H9 (cell line): ENCODE results near the gene REC114. TPM values are rescaled to one million over a fixed set of nuclear protein-coding genes. Genes with fewer than 3 reads are reported as not detected.

Experiments
- DNase-seq: peaks from one replicate; pipeline ENCODE4 v3.0.0-alpha.2; 2017
- H2AFZ ChIP-seq: one replicate; pipeline ENCODE4 v1.6.1; 2013; ENCODE audit warnings: mild to moderate bottlenecking, low read length, control low read depth, moderate library complexity
- H2AK5ac ChIP-seq: 2 replicates; pipeline ENCODE4 v1.6.1; 2013; ENCODE audit warnings: low read length, control low read depth, mixed read lengths; ENCODE audit not compliant: insufficient read length
- H2BK120ac ChIP-seq: one replicate; pipeline ENCODE4 v1.6.1; 2013; ENCODE audit warnings: low read depth, mild to moderate bottlenecking, low read length, control low read depth, inconsistent platforms; ENCODE audit not compliant: poor library complexity, severe bottlenecking
- H2BK12ac ChIP-seq: 2 replicates; pipeline ENCODE4 v1.6.1; 2013; ENCODE audit warnings: low read length, control low read depth, mixed read lengths, low read depth; ENCODE audit not compliant: insufficient read length
- H2BK15ac ChIP-seq: 2 replicates; pipeline ENCODE4 v1.6.1; 2013; ENCODE audit warnings: low read depth, low read length, control low read depth
- H2BK20ac ChIP-seq: one replicate; pipeline ENCODE4 v1.6.1; 2013; ENCODE audit warnings: low read depth, mild to moderate bottlenecking, low read length, control low read depth, inconsistent platforms; ENCODE audit not compliant: poor library complexity, severe bottlenecking
- H2BK5ac ChIP-seq: 2 replicates; pipeline ENCODE4 v1.6.1; 2013; ENCODE audit warnings: low read length, control low read depth, mixed read lengths; ENCODE audit not compliant: insufficient read length
- H3K14ac ChIP-seq: 2 replicates; pipeline ENCODE4 v1.6.1; 2013; ENCODE audit warnings: low read length, control low read depth; ENCODE audit not compliant: insufficient read depth
- H3K18ac ChIP-seq: 2 replicates; pipeline ENCODE4 v1.6.1; 2013; ENCODE audit warnings: low read depth, mild to moderate bottlenecking, mixed read lengths, low read length, control low read depth; ENCODE audit not compliant: insufficient read length
- H3K23ac ChIP-seq: 2 replicates; pipeline ENCODE4 v1.6.1; 2013; ENCODE audit warnings: low read length, control low read depth, mixed read lengths, low read depth; ENCODE audit not compliant: insufficient read length
- H3K23me2 ChIP-seq: 2 replicates; pipeline ENCODE4 v1.6.1; 2013; ENCODE audit warnings: low read depth, mild to moderate bottlenecking, mixed read lengths, low read length, control low read depth; ENCODE audit not compliant: insufficient read length, poor library complexity, severe bottlenecking
- H3K27ac ChIP-seq: 2 replicates; pipeline ENCODE4 v1.5.1; 2013; ENCODE audit warnings: low read length, control low read depth, mixed read lengths, low read depth; ENCODE audit not compliant: insufficient read length
- H3K27me3 ChIP-seq: 2 replicates; pipeline ENCODE4 v1.6.1; 2013; ENCODE audit warnings: low read length, control low read depth, inconsistent platforms; ENCODE audit not compliant: insufficient read depth
- H3K4ac ChIP-seq: 2 replicates; pipeline ENCODE4 v1.6.1; 2013; ENCODE audit warnings: low read depth, mild to moderate bottlenecking, control low read depth, inconsistent platforms, low read length, moderate library complexity
- H3K4me1 ChIP-seq: 2 replicates; pipeline ENCODE4 v1.6.1; 2013; ENCODE audit warnings: low read length, control low read depth, inconsistent platforms; ENCODE audit not compliant: insufficient read depth
- H3K4me2 ChIP-seq: 2 replicates; pipeline ENCODE4 v1.6.1; 2013; ENCODE audit warnings: low read length, control low read depth, mixed read lengths; ENCODE audit not compliant: insufficient read length, insufficient read depth
- H3K56ac ChIP-seq: 2 replicates; pipeline ENCODE4 v1.6.1; 2013; ENCODE audit warnings: low read depth, mild to moderate bottlenecking, mixed read lengths, low read length, control low read depth; ENCODE audit not compliant: insufficient read length
- H3K79me1 ChIP-seq: 2 replicates; pipeline ENCODE4 v1.6.1; 2013; ENCODE audit warnings: low read depth, mild to moderate bottlenecking, moderate library complexity, low read length, control low read depth, inconsistent platforms; ENCODE audit not compliant: insufficient read depth, poor library complexity, severe bottlenecking
- H3K79me2 ChIP-seq: 2 replicates; pipeline ENCODE4 v1.6.1; 2013; ENCODE audit warnings: low read length, control low read depth, inconsistent platforms; ENCODE audit not compliant: insufficient read depth
- H3K9ac ChIP-seq: 2 replicates; pipeline ENCODE4 v1.6.1; 2013; ENCODE audit warnings: low read length, control low read depth, mixed read lengths; ENCODE audit not compliant: insufficient read length; ENCODE audit errors: extremely low read depth
- H3K9me3 ChIP-seq: one replicate; pipeline ENCODE4 v1.6.1; 2013; ENCODE audit warnings: low read depth, low read length, inconsistent platforms; ENCODE audit not compliant: control insufficient read depth
- H3T11ph ChIP-seq: one replicate; pipeline ENCODE4 v1.6.1; 2013; ENCODE audit warnings: mild to moderate bottlenecking, low read length, control low read depth, inconsistent platforms
- H4K20me1 ChIP-seq: one replicate; pipeline ENCODE4 v1.6.1; 2013; ENCODE audit not compliant: control insufficient read depth, insufficient read length, insufficient read depth
- H4K5ac ChIP-seq: 2 replicates; pipeline ENCODE4 v1.6.1; 2013; ENCODE audit warnings: low read depth, mild to moderate bottlenecking, mixed read lengths, low read length, control low read depth; ENCODE audit not compliant: insufficient read length
- H4K8ac ChIP-seq: replicated peaks from 2 replicates; pipeline ENCODE4 v1.6.1; 2013; ENCODE audit warnings: low read length, control low read depth, mixed read lengths, low read depth; ENCODE audit not compliant: insufficient read length
- H4K91ac ChIP-seq: 2 replicates; pipeline ENCODE4 v1.6.1; 2013; ENCODE audit warnings: low read depth, mild to moderate bottlenecking, moderate library complexity, mixed read lengths, low read length, control low read depth; ENCODE audit not compliant: insufficient read length
- H3K27ac Mint-ChIP-seq, 3 experiments: 2 replicates in 2 of 3; 3 replicates in 1 of 3; pipeline ENCODE4 v1.8.0; 2020 to 2021; ENCODE audit warnings: mixed read lengths in 3 of 3, mild to moderate bottlenecking in 1 of 3, moderate library complexity in 1 of 3
- H3K27me3 Mint-ChIP-seq: 2 replicates; pipeline ENCODE4 v1.8.0; 2021; ENCODE audit warnings: low read depth, mild to moderate bottlenecking, moderate library complexity, mixed read lengths
- H3K36me3 Mint-ChIP-seq, 3 experiments: 2 replicates in 2 of 3; 3 replicates in 1 of 3; pipeline ENCODE4 v1.8.0; 2020 to 2021; ENCODE audit warnings: low read depth in 3 of 3, mixed read lengths in 3 of 3; ENCODE audit not compliant: insufficient read depth in 1 of 3
- H3K4me1 Mint-ChIP-seq, 2 experiments: 2 replicates each; pipeline ENCODE4 v1.8.0; 2020; ENCODE audit warnings: mixed read lengths in 2 of 2
- H3K4me3 Mint-ChIP-seq, 2 experiments: 2 replicates in 1 of 2; 3 replicates in 1 of 2; pipeline ENCODE4 v1.8.0; 2020 to 2021; ENCODE audit warnings: mild to moderate bottlenecking in 2 of 2, mixed read lengths in 2 of 2, moderate library complexity in 1 of 2
- H3K9me3 Mint-ChIP-seq, 2 experiments: 2 replicates in 1 of 2; 3 replicates in 1 of 2; pipeline ENCODE4 v1.8.0; 2020; ENCODE audit warnings: mild to moderate bottlenecking in 2 of 2, mixed read lengths in 2 of 2, moderate library complexity in 1 of 2
- WGBS: extraction: QIAGEN DNeasy Blood & Tissue Kit; methylation state at CpG from one replicate; pipeline ENCODE4 v1.1.7; 2013; ENCODE audit warnings: missing lambda C conversion rate, low lambda C conversion rate, mixed read lengths; ENCODE audit not compliant: insufficient read length; ENCODE audit errors: extremely low coverage; 5-methylcytosine and 5-hydroxymethylcytosine counted together
- total RNA-seq: library from RNA; stranded (reverse); gene quantifications from 2 replicates; pipeline ENCODE4 v1.2.1, GENCODE V29; 2021
- TF ChIP-seq, protein P1 (sequence below): fragments of 200-600 bp; sonication (generic); conservative IDR thresholded peaks from 3 replicates; pipeline ENCODE4 v1.8.0; 2021; ENCODE audit warnings: antibody characterized with exemption, mild to moderate bottlenecking

The REC114 gene
- total RNA-seq, 1 experiment from 2014 or later, result not detected

DNA sequence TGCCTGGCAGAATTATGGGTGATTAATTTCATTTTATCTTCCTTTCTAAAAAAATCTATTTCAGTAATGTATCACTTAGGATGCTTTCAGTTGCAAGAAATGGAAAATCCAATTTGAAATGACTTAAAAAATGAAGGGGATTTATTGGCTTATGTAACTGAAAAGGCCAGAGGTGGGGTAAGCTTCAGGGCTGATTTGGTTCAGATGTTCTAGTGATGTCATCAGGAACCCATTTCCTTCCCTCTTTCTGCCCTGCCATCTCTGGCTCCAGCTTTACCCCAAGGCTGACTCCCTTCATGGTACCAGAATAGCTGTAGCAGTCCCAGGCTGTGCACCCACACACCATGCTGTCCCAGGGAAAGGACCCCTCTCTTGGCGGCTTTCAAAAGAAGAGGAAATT lies 18.5 kb upstream of the REC114 start:
- Histone ChIP-seq H3K27ac (no peak overlapping the region), H2BK15ac (no peak overlapping the region), H2BK5ac (no peak overlapping the region), H3K79me1 (no peaks in the 10 kb centered on the region), H3K14ac (no peak overlapping the region), H3K4me2 (no peak overlapping the region), H2AK5ac (no peak overlapping the region), H2AFZ (no peak overlapping the region), H2BK120ac (no peak overlapping the region), H3K9me3 (no peaks in the 10 kb centered on the region), H3K23ac (no peak overlapping the region), H3K79me2 (no peaks in the 10 kb centered on the region), H3K9ac (no peak overlapping the region), H3T11ph (no peak overlapping the region), H4K8ac (no peak overlapping the region), H3K4me1 (peaks cover 3% of the 10 kb centered on the region; the same call in 1 of the 2 replicates), H3K23me2 (no peaks in the 10 kb centered on the region), H3K56ac (no peak overlapping the region), H4K5ac (no peak overlapping the region), H3K18ac (no peak overlapping the region), H4K91ac (no peak overlapping the region), H2BK12ac (no peak overlapping the region), H4K20me1 (no peaks in the 10 kb centered on the region), H3K4ac (no peak overlapping the region), H3K27me3 (no peaks in the 10 kb centered on the region), H2BK20ac (no peak overlapping the region)
- Mint-ChIP-seq H3K4me3 (no peak overlapping the region), H3K27me3 (no peaks in the 10 kb centered on the region; the same call in 1 of the 2 replicates), H3K9me3 (no peaks in the 10 kb centered on the region), H3K4me1 (peaks cover 5% of the 10 kb centered on the region in 2 experiments; a peak in 3 of 4 replicates), H3K36me3 (no peaks in the 10 kb centered on the region), H3K27ac (no peak overlapping the region)
- DNase-seq, result no peak
- no CpG with 5 or more reads among the region's 1 CpG for WGBS
- TF ChIP-seq, protein P1, sequence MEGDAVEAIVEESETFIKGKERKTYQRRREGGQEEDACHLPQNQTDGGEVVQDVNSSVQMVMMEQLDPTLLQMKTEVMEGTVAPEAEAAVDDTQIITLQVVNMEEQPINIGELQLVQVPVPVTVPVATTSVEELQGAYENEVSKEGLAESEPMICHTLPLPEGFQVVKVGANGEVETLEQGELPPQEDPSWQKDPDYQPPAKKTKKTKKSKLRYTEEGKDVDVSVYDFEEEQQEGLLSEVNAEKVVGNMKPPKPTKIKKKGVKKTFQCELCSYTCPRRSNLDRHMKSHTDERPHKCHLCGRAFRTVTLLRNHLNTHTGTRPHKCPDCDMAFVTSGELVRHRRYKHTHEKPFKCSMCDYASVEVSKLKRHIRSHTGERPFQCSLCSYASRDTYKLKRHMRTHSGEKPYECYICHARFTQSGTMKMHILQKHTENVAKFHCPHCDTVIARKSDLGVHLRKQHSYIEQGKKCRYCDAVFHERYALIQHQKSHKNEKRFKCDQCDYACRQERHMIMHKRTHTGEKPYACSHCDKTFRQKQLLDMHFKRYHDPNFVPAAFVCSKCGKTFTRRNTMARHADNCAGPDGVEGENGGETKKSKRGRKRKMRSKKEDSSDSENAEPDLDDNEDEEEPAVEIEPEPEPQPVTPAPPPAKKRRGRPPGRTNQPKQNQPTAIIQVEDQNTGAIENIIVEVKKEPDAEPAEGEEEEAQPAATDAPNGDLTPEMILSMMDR, result no peak
